Loucy (cell line): ENCODE results near the gene NUP188.

Experiments
- H2AFZ ChIP-seq: fragments of 200-600 bp; sonication (generic); 2 replicates; pipeline ENCODE4 v1.6.0; 2016; ENCODE audit warnings: antibody characterized with exemption, mild to moderate bottlenecking, low read length, moderate library complexity
- H3F3A ChIP-seq: fragments of 200-600 bp; 2 replicates; pipeline ENCODE4 v1.6.0; 2016; ENCODE audit warnings: antibody characterized with exemption, low read depth, mild to moderate bottlenecking
- H3K27me3 ChIP-seq: fragments of 200-600 bp; sonication (generic); 2 replicates; pipeline ENCODE4 v1.6.1; 2014; ENCODE audit warnings: low read length, mild to moderate bottlenecking; ENCODE audit not compliant: insufficient read depth, poor library complexity, severe bottlenecking
- H3K36me3 ChIP-seq: fragments of 200-600 bp; sonication (generic); 2 replicates; pipeline ENCODE4 v1.6.1; 2016; ENCODE audit warnings: low read length; ENCODE audit not compliant: insufficient read depth
- H3K4me1 ChIP-seq: fragments of 200-600 bp; sonication (generic); 2 replicates; pipeline ENCODE4 v1.5.1; 2014; ENCODE audit warnings: low read length, mild to moderate bottlenecking; ENCODE audit not compliant: insufficient read depth, poor library complexity, severe bottlenecking
- H3K4me2 ChIP-seq: fragments of 200-600 bp; sonication (generic); 2 replicates; pipeline ENCODE4 v1.6.0; 2014; ENCODE audit warnings: antibody characterized with exemption, low read length, low read depth, mild to moderate bottlenecking; ENCODE audit not compliant: poor library complexity, severe bottlenecking
- H3K4me3 ChIP-seq: fragments of 200-600 bp; sonication (generic); 2 replicates; pipeline ENCODE4 v1.5.1; 2014; ENCODE audit warnings: low read length, mild to moderate bottlenecking, mixed read lengths; ENCODE audit not compliant: poor library complexity, severe bottlenecking
- H3K79me2 ChIP-seq: fragments of 200-600 bp; sonication (generic); 2 replicates; pipeline ENCODE4 v1.6.1; 2014; ENCODE audit warnings: low read length; ENCODE audit not compliant: insufficient read depth
- H3K9ac ChIP-seq: fragments of 200-600 bp; sonication (generic); 2 replicates; pipeline ENCODE4 v1.6.0; 2014; ENCODE audit warnings: mild to moderate bottlenecking, low read depth, low read length, moderate library complexity; ENCODE audit not compliant: poor library complexity, severe bottlenecking
- H3K9me2 ChIP-seq: fragments of 200-600 bp; sonication (generic); replicated peaks from 2 replicates; pipeline ENCODE4 v1.6.1; 2016; ENCODE audit warnings: low read depth, low read length, mixed read lengths
- H3K9me3 ChIP-seq: fragments of 200-600 bp; sonication (generic); 2 replicates; pipeline ENCODE4 v1.6.1; 2014; ENCODE audit warnings: mild to moderate bottlenecking, antibody characterized with exemption, low read length, low read depth; ENCODE audit not compliant: insufficient read depth
- H4K20me1 ChIP-seq: fragments of 200-600 bp; sonication (generic); 2 replicates; pipeline ENCODE4 v1.6.0; 2014; ENCODE audit warnings: antibody characterized with exemption, low read length, mild to moderate bottlenecking; ENCODE audit not compliant: insufficient read depth, poor library complexity, severe bottlenecking
- EZH2phosphoT487 ChIP-seq: fragments of 200-600 bp; IDR thresholded peaks from 2 replicates; pipeline ENCODE4 v1.6.1; 2018; ENCODE audit warnings: antibody characterized with exemption, mild to moderate bottlenecking, moderate library complexity, borderline replicate concordance
- TF ChIP-seq, protein P1 (sequence below): fragments of 200-600 bp; sonication (generic); conservative IDR thresholded peaks from 2 replicates; pipeline ENCODE4 v1.5.1; 2014; ENCODE audit warnings: mild to moderate bottlenecking, antibody characterized with exemption, low read length

NUP188 gene

DNA sequence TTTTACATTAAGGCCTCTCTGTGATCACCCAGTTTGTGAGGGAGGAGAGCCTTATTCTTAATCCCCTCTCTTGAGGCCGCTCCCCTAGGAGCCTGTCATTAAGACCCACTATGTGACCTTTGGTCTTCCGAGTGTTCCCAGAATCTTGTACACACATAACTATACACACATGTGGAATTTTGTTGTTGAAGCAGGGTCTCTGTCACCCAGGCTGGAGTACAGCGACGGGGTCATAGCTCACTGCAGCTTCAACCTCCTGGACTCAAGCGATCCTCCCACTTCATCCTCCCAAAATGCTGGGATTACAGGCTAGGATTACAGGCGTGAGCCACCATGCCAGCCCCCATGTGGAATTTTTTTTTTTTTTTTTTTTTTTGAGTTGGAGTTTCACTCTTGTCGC is 41.5 kb upstream of the NUP188 start:
- no peak overlapping the region for H3K4me2 ChIP-seq
- no peak overlapping the region for H2AFZ ChIP-seq
- H3K9ac ChIP-seq, result no peak overlapping the region
- H3K79me2 ChIP-seq, result peaks cover 9% of the 10 kb centered on the region; the same call in 1 of the 2 replicates
- TF ChIP-seq EZH2phosphoT487, result no peak
- TF ChIP-seq, protein P1, sequence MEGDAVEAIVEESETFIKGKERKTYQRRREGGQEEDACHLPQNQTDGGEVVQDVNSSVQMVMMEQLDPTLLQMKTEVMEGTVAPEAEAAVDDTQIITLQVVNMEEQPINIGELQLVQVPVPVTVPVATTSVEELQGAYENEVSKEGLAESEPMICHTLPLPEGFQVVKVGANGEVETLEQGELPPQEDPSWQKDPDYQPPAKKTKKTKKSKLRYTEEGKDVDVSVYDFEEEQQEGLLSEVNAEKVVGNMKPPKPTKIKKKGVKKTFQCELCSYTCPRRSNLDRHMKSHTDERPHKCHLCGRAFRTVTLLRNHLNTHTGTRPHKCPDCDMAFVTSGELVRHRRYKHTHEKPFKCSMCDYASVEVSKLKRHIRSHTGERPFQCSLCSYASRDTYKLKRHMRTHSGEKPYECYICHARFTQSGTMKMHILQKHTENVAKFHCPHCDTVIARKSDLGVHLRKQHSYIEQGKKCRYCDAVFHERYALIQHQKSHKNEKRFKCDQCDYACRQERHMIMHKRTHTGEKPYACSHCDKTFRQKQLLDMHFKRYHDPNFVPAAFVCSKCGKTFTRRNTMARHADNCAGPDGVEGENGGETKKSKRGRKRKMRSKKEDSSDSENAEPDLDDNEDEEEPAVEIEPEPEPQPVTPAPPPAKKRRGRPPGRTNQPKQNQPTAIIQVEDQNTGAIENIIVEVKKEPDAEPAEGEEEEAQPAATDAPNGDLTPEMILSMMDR, result no peak
- H3K9me3 ChIP-seq, result no peaks in the 10 kb centered on the region
- peaks cover 16% of the 10 kb centered on the region for H3K4me1 ChIP-seq
- H3K9me2 ChIP-seq, result no peaks in the 10 kb centered on the region
- no peak overlapping the region for H3K4me3 ChIP-seq
- no peaks in the 10 kb centered on the region for H3K27me3 ChIP-seq
- H3F3A ChIP-seq, result no peaks in the 10 kb centered on the region
- H4K20me1 ChIP-seq, result no peaks in the 10 kb centered on the region
- peaks cover 21% of the 10 kb centered on the region; the same call in 1 of the 2 replicates for H3K36me3 ChIP-seq

DNA sequence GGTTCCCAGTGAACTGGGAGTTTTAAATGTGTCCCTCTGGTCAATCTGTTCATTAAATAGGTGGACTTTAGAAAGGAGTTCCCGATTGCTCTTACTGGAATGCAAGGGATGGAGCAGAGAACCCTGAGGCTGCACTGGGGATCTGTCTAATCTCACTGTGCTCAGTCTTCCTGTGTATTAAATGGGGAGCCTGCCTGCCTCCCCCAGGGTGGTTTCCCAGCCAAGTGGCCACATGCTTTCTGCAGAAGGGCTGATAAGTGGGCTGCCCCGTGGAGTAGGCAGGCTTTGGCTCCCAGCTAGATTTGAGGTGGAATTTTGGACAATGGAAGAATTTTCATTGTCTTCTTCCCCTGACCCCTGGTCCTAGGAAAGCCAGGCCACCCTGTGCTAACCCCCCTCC is 40.8 kb upstream of the NUP188 start:
- H3K4me3 ChIP-seq, result no peak overlapping the region
- H3K9me3 ChIP-seq, result no peaks in the 10 kb centered on the region
- no peaks in the 10 kb centered on the region for H3F3A ChIP-seq
- peaks cover 21% of the 10 kb centered on the region; the same call in 1 of the 2 replicates for H3K36me3 ChIP-seq
- no peak overlapping the region for H3K4me2 ChIP-seq
- TF ChIP-seq, protein P1, result no peak
- TF ChIP-seq EZH2phosphoT487, result no peak
- no peak overlapping the region for H3K9ac ChIP-seq
- no peak overlapping the region for H2AFZ ChIP-seq
- H3K4me1 ChIP-seq, result peaks cover 13% of the 10 kb centered on the region
- peaks cover 8% of the 10 kb centered on the region; the same call in 1 of the 2 replicates for H3K79me2 ChIP-seq
- no peaks in the 10 kb centered on the region for H4K20me1 ChIP-seq
- no peaks in the 10 kb centered on the region for H3K27me3 ChIP-seq
- no peaks in the 10 kb centered on the region for H3K9me2 ChIP-seq

DNA sequence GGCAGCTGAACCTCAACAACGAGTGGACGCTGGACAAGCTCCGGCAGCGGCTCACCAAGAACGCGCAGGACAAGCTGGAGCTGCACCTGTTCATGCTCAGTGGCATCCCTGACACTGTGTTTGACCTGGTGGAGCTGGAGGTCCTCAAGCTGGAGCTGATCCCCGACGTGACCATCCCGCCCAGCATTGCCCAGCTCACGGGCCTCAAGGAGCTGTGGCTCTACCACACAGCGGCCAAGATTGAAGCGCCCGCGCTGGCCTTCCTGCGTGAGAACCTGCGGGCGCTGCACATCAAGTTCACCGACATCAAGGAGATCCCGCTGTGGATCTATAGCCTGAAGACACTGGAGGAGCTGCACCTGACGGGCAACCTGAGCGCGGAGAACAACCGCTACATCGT is 39.1 kb upstream of the NUP188 start:
- Histone ChIP-seq H3K4me1 (no peaks in the 10 kb centered on the region), H3K9me2 (no peaks in the 10 kb centered on the region), H3K4me3 (no peak overlapping the region), H3K9me3 (no peaks in the 10 kb centered on the region), H3K27me3 (no peaks in the 10 kb centered on the region), H3K79me2 (no peaks in the 10 kb centered on the region), H3K4me2 (no peak overlapping the region), H4K20me1 (no peaks in the 10 kb centered on the region), H2AFZ (no peak overlapping the region), H3F3A (no peaks in the 10 kb centered on the region), H3K36me3 (peaks cover 21% of the 10 kb centered on the region; the same call in 1 of the 2 replicates), H3K9ac (no peak overlapping the region)
- TF ChIP-seq, protein P1, result no peak
- no peak for TF ChIP-seq EZH2phosphoT487
